ENCODE results near the gene RASA2. TPM values are rescaled to one million over a fixed set of nuclear protein-coding genes. Genes with fewer than 3 reads are reported as not detected.

The RASA2 gene
- total and polyA plus RNA-seq, 2 experiments from 2014 or later, result 6.2 to 12.6 TPM

DNA sequence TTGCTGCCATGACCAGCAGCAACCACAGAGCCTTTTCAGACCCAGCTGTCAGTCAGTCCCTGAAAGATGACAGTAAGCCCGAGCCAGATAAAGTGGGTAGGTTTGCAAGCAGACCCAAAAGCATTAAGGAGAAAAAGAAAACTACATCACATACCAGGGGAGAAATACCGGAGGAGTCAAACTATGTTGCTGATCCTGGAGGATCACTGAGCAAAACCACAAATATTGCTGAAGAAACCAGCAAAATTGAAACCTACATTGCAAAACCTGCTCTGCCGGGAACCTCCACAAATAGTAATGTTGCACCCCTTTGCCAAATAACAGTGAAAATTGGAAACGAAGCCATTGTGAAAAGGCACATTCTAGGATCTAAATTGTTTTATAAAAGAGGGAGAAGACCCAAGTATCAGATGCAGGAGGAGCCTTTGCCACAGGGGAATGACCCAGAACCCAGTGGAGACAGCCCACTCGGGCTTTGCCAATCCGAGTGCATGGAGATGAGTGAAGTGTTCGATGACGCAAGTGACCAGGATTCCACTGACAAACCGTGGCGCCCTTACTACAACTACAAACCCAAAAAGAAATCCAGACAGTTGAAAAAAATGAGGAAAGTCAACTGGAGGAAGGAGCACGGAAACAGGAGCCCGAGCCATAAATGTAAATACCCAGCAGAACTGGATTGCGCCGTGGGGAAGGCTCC, 42.1 kb upstream of the RASA2 start:
- H3K79me2 ChIP-seq, result peaks cover 21% of the 10 kb centered on the region
- DNase-seq (ENCODE audit: low spot score), result no peak
- H3K4me1 ChIP-seq (ENCODE audit: insufficient read depth), result peaks cover 5% of the 10 kb centered on the region
- H3K36me3 ChIP-seq (replicated peaks; ENCODE audit: insufficient read depth, low read depth), result no peaks in the 10 kb centered on the region
- TF ChIP-seq, protein P1, sequence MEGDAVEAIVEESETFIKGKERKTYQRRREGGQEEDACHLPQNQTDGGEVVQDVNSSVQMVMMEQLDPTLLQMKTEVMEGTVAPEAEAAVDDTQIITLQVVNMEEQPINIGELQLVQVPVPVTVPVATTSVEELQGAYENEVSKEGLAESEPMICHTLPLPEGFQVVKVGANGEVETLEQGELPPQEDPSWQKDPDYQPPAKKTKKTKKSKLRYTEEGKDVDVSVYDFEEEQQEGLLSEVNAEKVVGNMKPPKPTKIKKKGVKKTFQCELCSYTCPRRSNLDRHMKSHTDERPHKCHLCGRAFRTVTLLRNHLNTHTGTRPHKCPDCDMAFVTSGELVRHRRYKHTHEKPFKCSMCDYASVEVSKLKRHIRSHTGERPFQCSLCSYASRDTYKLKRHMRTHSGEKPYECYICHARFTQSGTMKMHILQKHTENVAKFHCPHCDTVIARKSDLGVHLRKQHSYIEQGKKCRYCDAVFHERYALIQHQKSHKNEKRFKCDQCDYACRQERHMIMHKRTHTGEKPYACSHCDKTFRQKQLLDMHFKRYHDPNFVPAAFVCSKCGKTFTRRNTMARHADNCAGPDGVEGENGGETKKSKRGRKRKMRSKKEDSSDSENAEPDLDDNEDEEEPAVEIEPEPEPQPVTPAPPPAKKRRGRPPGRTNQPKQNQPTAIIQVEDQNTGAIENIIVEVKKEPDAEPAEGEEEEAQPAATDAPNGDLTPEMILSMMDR (IDR thresholded peaks at IDR 0.05; ENCODE audit: poor library complexity), result no peak
- no peak for TF ChIP-seq EZH2phosphoT487 (IDR thresholded peaks at IDR 0.05; ENCODE audit: low read depth, severe bottlenecking, unreplicated experiment)
- TF ChIP-seq EZH2 (IDR thresholded peaks at IDR 0.05; ENCODE audit: borderline replicate concordance), result no peak
- H2AFZ ChIP-seq, result no peak overlapping the region
- no peaks in the 10 kb centered on the region for H4K20me1 ChIP-seq (ENCODE audit: insufficient read depth, poor library complexity, severe bottlenecking)
- 90% methylated on average over 14 of the region's 14 CpGs for WGBS (ENCODE audit: low lambda C conversion rate, missing lambda C conversion rate)
- H3K27ac ChIP-seq, result no peak overlapping the region
- H3K9me2 ChIP-seq (replicated peaks; ENCODE audit: insufficient read depth), result no peaks in the 10 kb centered on the region
- H3K4me3 ChIP-seq, result no peak overlapping the region
- H3K9me3 ChIP-seq (ENCODE audit: low read depth), result no peaks in the 10 kb centered on the region
- no peak overlapping the region for H3K4me2 ChIP-seq
- H3K27me3 ChIP-seq, result no peaks in the 10 kb centered on the region

GRCh38 chr3:141445990-141446389, 40.8 kb upstream of the RASA2 start:
- Histone ChIP-seq H3K27me3 (no peaks in the 10 kb centered on the region), H3K4me1 (ENCODE audit: insufficient read depth) (no peaks in the 10 kb centered on the region), H3K4me2 (no peak overlapping the region), H3K27ac (no peak overlapping the region), H3K9me3 (ENCODE audit: low read depth) (no peaks in the 10 kb centered on the region), H3K9me2 (replicated peaks; ENCODE audit: insufficient read depth) (no peaks in the 10 kb centered on the region), H3K4me3 (no peak overlapping the region), H3K79me2 (peaks cover 14% of the 10 kb centered on the region), H3K36me3 (replicated peaks; ENCODE audit: insufficient read depth, low read depth) (no peaks in the 10 kb centered on the region), H2AFZ (no peak overlapping the region), H4K20me1 (ENCODE audit: insufficient read depth, poor library complexity, severe bottlenecking) (no peaks in the 10 kb centered on the region)
- TF ChIP-seq EZH2 (IDR thresholded peaks at IDR 0.05; ENCODE audit: borderline replicate concordance) (no peak), EZH2phosphoT487 (IDR thresholded peaks at IDR 0.05; ENCODE audit: low read depth, severe bottlenecking, unreplicated experiment) (no peak)
- TF ChIP-seq, protein P1 (IDR thresholded peaks at IDR 0.05; ENCODE audit: poor library complexity), result no peak
- 100% methylated on average over 1 of the region's 1 CpG for WGBS (ENCODE audit: low lambda C conversion rate, missing lambda C conversion rate)
- DNase-seq (ENCODE audit: low spot score), result no peak

- Histone ChIP-seq H3K4me3 (no peak overlapping the region), H3K27ac (no peak overlapping the region), H3K4me1 (ENCODE audit: insufficient read depth) (no peaks in the 10 kb centered on the region), H3K9me2 (replicated peaks; ENCODE audit: insufficient read depth) (no peaks in the 10 kb centered on the region), H4K20me1 (ENCODE audit: insufficient read depth, poor library complexity, severe bottlenecking) (no peaks in the 10 kb centered on the region), H3K79me2 (peaks cover 14% of the 10 kb centered on the region), H3K4me2 (no peak overlapping the region), H3K27me3 (no peaks in the 10 kb centered on the region), H3K36me3 (replicated peaks; ENCODE audit: insufficient read depth, low read depth) (no peaks in the 10 kb centered on the region), H2AFZ (no peak overlapping the region), H3K9me3 (ENCODE audit: low read depth) (no peaks in the 10 kb centered on the region)
- no peak for TF ChIP-seq EZH2 (IDR thresholded peaks at IDR 0.05; ENCODE audit: borderline replicate concordance)
- TF ChIP-seq, protein P1 (IDR thresholded peaks at IDR 0.05; ENCODE audit: poor library complexity), result no peak
- no peak for TF ChIP-seq EZH2phosphoT487 (IDR thresholded peaks at IDR 0.05; ENCODE audit: low read depth, severe bottlenecking, unreplicated experiment)
- no peak for DNase-seq (ENCODE audit: low spot score)
Measured at GRCh38 chr3:141446737-141447136, 40.1 kb upstream of the RASA2 start.

Data from hepatocyte (in vitro differentiated cells).